SK-N-SH (cell line): ENCODE measurements around the gene PER3. TPM values are rescaled to one million over a fixed set of nuclear protein-coding genes. Genes with fewer than 3 reads are reported as not detected.

Source experiments
- CTCF ChIA-PET: fragments of 300-600, 350-600 bp; formaldehyde crosslinking; extraction: SDS; loops from one replicate; lab custom pipeline; 2021; lab: Yijun Ruan, JAX
- POLR2A ChIA-PET: fragments of 350-600 bp; sonication (Branson Sonifier 250); formaldehyde crosslinking; extraction: SDS; loops from one replicate; lab custom pipeline; 2020; ENCODE audit warnings: antibody characterized with exemption, inconsistent platforms; lab: Yijun Ruan, JAX
- DNase-seq: peaks from one replicate; pipeline ENCODE4 v3.0.0; 2012
- H2AFZ ChIP-seq: fragments of 200-600 bp; sonication (generic); 2 replicates; pipeline ENCODE4 v1.8.1; 2016; ENCODE audit warnings: antibody characterized with exemption, mild to moderate bottlenecking, low read depth
- H3F3A ChIP-seq: fragments of 200-600 bp; sonication (generic); replicated peaks from 2 replicates; pipeline ENCODE3; 2016; ENCODE audit warnings: antibody characterized with exemption, mild to moderate bottlenecking; ENCODE audit not compliant: insufficient read depth
- H3K27ac ChIP-seq, 2 experiments: fragments of 200-500 bp in 1 of 2; fragments of 200-600 bp in 1 of 2; sonication (Bioruptor generic) in 1 of 2; sonication (generic), shearing (Covaris generic) in 1 of 2; 2 replicates each; pipeline versions ENCODE4 v1.5.1 to v1.6.1; 2014 to 2016; ENCODE audit warnings: low read depth in 2 of 2, inconsistent platforms in 1 of 2, low read length in 1 of 2, mild to moderate bottlenecking in 1 of 2, mixed read lengths in 1 of 2
- H3K27me3 ChIP-seq: fragments of 200-600 bp; sonication (generic), shearing (Covaris generic); 2 replicates; pipeline ENCODE4 v1.6.1; 2016; ENCODE audit warnings: mixed run types; ENCODE audit not compliant: insufficient read depth
- H3K36me3 ChIP-seq, 2 experiments: fragments of 200-500 bp in 1 of 2; fragments of 200-600 bp in 1 of 2; sonication (Bioruptor generic) in 1 of 2; sonication (generic) in 1 of 2; replicated peaks in 1 of 2; 2 replicates each; pipeline versions ENCODE3 to v1.5.1; 2014 to 2016; ENCODE audit warnings: low read length in 1 of 2, mild to moderate bottlenecking in 1 of 2; ENCODE audit not compliant: insufficient read depth in 2 of 2, control insufficient read depth in 1 of 2
- H3K4me1 ChIP-seq, 2 experiments: fragments of 200-500 bp in 1 of 2; fragments of 200-600 bp in 1 of 2; sonication (Bioruptor generic) in 1 of 2; sonication (generic), shearing (Covaris generic) in 1 of 2; 2 replicates each; pipeline versions ENCODE4 v1.5.1 to v1.6.1; 2014 to 2016; ENCODE audit warnings: low read depth in 1 of 2, low read length in 1 of 2, mixed run types in 1 of 2; ENCODE audit not compliant: insufficient read depth in 2 of 2, control insufficient read depth in 1 of 2
- H3K4me2 ChIP-seq: fragments of 200-600 bp; sonication (generic), shearing (Covaris generic); 2 replicates; pipeline ENCODE4 v1.6.1; 2017; ENCODE audit warnings: mixed run types
- H3K4me3 ChIP-seq, 2 experiments: fragments of 200-500 bp in 1 of 2; fragments of 200-600 bp in 1 of 2; sonication (Bioruptor generic) in 1 of 2; sonication (generic), shearing (Covaris generic) in 1 of 2; 2 replicates each; pipeline versions ENCODE4 v1.5.1 to v1.8.1; 2014 to 2016; ENCODE audit warnings: low read depth in 2 of 2, inconsistent platforms in 1 of 2, low read length in 1 of 2, mild to moderate bottlenecking in 1 of 2, mixed read lengths in 1 of 2, moderate library complexity in 1 of 2
- H3K79me2 ChIP-seq: fragments of 200-600 bp; sonication (generic); 2 replicates; pipeline ENCODE4 v1.8.1; 2017; ENCODE audit warnings: mild to moderate bottlenecking; ENCODE audit not compliant: insufficient read depth
- H3K9ac ChIP-seq: fragments of 200-600 bp; sonication (generic); 2 replicates; pipeline ENCODE4 v1.6.1; 2017; ENCODE audit warnings: mixed run types
- H3K9me2 ChIP-seq: fragments of 200-600 bp; sonication (generic); 2 replicates; pipeline ENCODE4 v1.6.1; 2017; ENCODE audit warnings: mixed run types
- H3K9me3 ChIP-seq: fragments of 200-600 bp; sonication (generic); 2 replicates; pipeline ENCODE4 v1.6.1; 2017; ENCODE audit warnings: mixed run types, mild to moderate bottlenecking, moderate library complexity
- H4K20me1 ChIP-seq: fragments of 200-600 bp; sonication (generic); 2 replicates; pipeline ENCODE4 v1.6.1; 2017; ENCODE audit warnings: mild to moderate bottlenecking, mixed run types; ENCODE audit not compliant: insufficient read depth
- CHD2 ChIP-seq: fragments of 150-350 bp; IDR thresholded peaks from 2 replicates; pipeline ENCODE4 v1.6.1; 2018; ENCODE audit warnings: low read length; ENCODE audit not compliant: partially characterized antibody
- ELF1 ChIP-seq: IDR thresholded peaks from 2 replicates; pipeline ENCODE4 v1.4.0; 2012
- EP300 ChIP-seq, 2 experiments: IDR thresholded peaks; 2 replicates each; pipeline versions ENCODE4 v1.4.0 to v1.6.1; 2012; ENCODE audit warnings: borderline replicate concordance in 1 of 2, low read depth in 1 of 2, low read length in 1 of 2
- FOXM1 ChIP-seq: IDR thresholded peaks from 2 replicates; pipeline ENCODE4 v1.4.0; 2012; ENCODE audit warnings: low read depth, mild to moderate bottlenecking
- JUND ChIP-seq: IDR thresholded peaks from 2 replicates; pipeline ENCODE4 v1.4.0; 2012
- MXI1 ChIP-seq: IDR thresholded peaks from 2 replicates; pipeline ENCODE4 v1.6.1; 2012; ENCODE audit warnings: mild to moderate bottlenecking, low read depth, low read length, improper control_type of control experiment
- RAD21 ChIP-seq: IDR thresholded peaks from 2 replicates; pipeline ENCODE4 v1.6.1; 2012; ENCODE audit warnings: mild to moderate bottlenecking, low read length
- RCOR1 ChIP-seq: fragments of 150-350 bp; IDR thresholded peaks from 2 replicates; pipeline ENCODE4 v1.6.1; 2017; ENCODE audit warnings: antibody characterized with exemption, low read length
- REST ChIP-seq: IDR thresholded peaks from 2 replicates; pipeline ENCODE4 v1.6.1; 2012; ENCODE audit warnings: mild to moderate bottlenecking, low read depth, low read length, moderate library complexity
- RFX5 ChIP-seq: IDR thresholded peaks from 2 replicates; pipeline ENCODE4 v1.6.1; 2012; ENCODE audit warnings: mild to moderate bottlenecking, improper control_type of control experiment, low read length
- RXRA ChIP-seq: IDR thresholded peaks from 2 replicates; pipeline ENCODE4 v1.4.0; 2012; ENCODE audit warnings: low read depth, mild to moderate bottlenecking, borderline replicate concordance
- TCF12 ChIP-seq: IDR thresholded peaks from 2 replicates; pipeline ENCODE4 v1.4.0; 2012
- TEAD4 ChIP-seq: IDR thresholded peaks from 2 replicates; pipeline ENCODE4 v1.4.0; 2012; ENCODE audit warnings: mild to moderate bottlenecking, borderline replicate concordance; ENCODE audit not compliant: insufficient read depth
- YY1 ChIP-seq: IDR thresholded peaks from 2 replicates; pipeline ENCODE4 v1.4.0; 2012; ENCODE audit warnings: low read depth, mild to moderate bottlenecking
- WGBS: methylation state at CpG from one replicate; pipeline ENCODE4 v1.1.6; 2017; ENCODE audit warnings: low lambda C conversion rate; 5-methylcytosine and 5-hydroxymethylcytosine counted together
- polyA plus RNA-seq, 3 experiments: library from polyadenylated mRNA; depleted of rRNA; stranded (reverse); fragments of >200 nt; gene quantifications; 2 replicates each; pipeline ENCODE4 v1.2.3, GENCODE V29; 2012
- TF ChIP-seq, protein P1 (sequence below): IDR thresholded peaks from 2 replicates; pipeline ENCODE4 v1.4.0; 2012; ENCODE audit warnings: low read depth, borderline replicate concordance
- TF ChIP-seq, protein P2 (sequence below): fragments of 150-350 bp; IDR thresholded peaks from 2 replicates; pipeline ENCODE4 v1.6.1; 2017; ENCODE audit warnings: antibody characterized with exemption, low read length, low read depth, borderline replicate concordance

The PER3 gene
- polyA plus RNA-seq, 1 of the 3 experiments (the other 2 are of a cell fraction): 6.0 TPM

DNA sequence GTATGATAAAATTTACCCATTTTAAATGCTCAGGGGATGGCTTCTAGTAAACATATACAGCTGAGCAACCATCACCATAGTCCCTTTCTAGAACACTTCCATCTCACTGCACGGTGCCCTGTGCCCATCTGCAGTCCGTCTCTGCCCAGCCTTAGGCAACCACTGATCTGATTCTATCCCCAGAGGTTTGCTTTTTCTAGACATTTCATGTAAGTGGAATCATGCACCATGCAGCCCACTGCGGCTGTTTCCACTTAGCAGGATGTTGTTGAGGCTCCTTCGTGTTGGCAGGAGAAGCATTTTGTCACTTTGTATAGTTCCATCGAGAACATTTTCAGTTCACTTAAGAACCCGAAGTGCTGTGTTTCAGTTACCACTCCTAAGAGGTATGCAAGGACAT lies 40.7 kb upstream of the PER3 start:
- Histone ChIP-seq H3F3A (no peaks in the 10 kb centered on the region), H3K27me3 (no peaks in the 10 kb centered on the region), H3K9me2 (no peaks in the 10 kb centered on the region), H3K36me3 (peaks cover 0 to 4% of the 10 kb centered on the region in 2 experiments), H3K9ac (no peak overlapping the region), H3K9me3 (no peaks in the 10 kb centered on the region), H3K4me2 (no peak overlapping the region), H3K79me2 (no peaks in the 10 kb centered on the region), H3K4me1 (peaks cover 0 to 2% of the 10 kb centered on the region in 2 experiments; a peak in 1 of 4 replicates), H2AFZ (no peak overlapping the region), H3K4me3 (no peak overlapping the region), H4K20me1 (no peaks in the 10 kb centered on the region), H3K27ac (peak overlapping the region in 1 of 2 experiments; percentile 47; a peak in 1 of 4 replicates)
- POLR2A ChIA-PET: interaction anchor here (1.2 to 1.7 kb wide), 2 partner anchors 17 to 74 kb away, joined by 3 to 5 read pairs; no protein-coding TSS in a partner anchor
- peak; percentile 58 for DNase-seq
- 59% methylated on average over 6 of the region's 6 CpGs for WGBS
- TF ChIP-seq RCOR1 (0 out of 2 replicates have a peak, but pooled peaks have one; percentile 50), REST (no peak), EP300 (IDR thresholded peaks at IDR 0.05; ENCODE audit: borderline replicate concordance in 1 of 2, low read depth in 1 of 2, low read length in 1 of 2) (peak in 1 of 2 experiments; percentile 19; a peak in 1 of 4 replicates)
- CTCF ChIA-PET: interaction anchor here (0.7 to 20.9 kb wide), 3 partner anchors 10 to 70 kb away, joined by 3 to 739 read pairs (median 43); no protein-coding TSS in a partner anchor

DNA sequence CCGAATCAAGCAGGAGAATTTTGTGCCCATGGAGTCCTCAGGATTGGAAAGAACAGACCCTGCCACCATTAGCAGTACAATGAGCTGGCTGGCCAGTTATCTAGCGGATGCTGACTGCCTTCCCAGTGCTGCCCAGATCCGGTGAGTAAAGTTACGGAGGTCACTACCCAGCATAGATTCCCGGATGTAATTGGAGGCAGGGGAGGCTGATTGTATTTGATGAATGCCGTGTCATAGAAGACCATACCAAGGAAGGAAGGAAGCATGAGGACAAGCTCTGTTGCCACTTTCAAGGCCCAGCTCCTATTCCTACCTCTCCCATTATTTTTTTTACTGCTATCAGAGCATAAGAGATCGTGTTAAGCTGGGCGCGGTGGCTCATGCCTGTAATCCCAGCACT lies 39.2 kb upstream of the PER3 start:
- WGBS: 86% methylated on average over 9 of the region's 9 CpGs
- TF ChIP-seq MXI1 (no peak), RCOR1 (no peak), REST (no peak), RFX5 (no peak), ELF1 (no peak), JUND (no peak), RXRA (no peak), TCF12 (no peak), RAD21 (no peak), FOXM1 (no peak), CHD2 (no peak), YY1 (no peak), TEAD4 (no peak)
- TF ChIP-seq, protein P1, sequence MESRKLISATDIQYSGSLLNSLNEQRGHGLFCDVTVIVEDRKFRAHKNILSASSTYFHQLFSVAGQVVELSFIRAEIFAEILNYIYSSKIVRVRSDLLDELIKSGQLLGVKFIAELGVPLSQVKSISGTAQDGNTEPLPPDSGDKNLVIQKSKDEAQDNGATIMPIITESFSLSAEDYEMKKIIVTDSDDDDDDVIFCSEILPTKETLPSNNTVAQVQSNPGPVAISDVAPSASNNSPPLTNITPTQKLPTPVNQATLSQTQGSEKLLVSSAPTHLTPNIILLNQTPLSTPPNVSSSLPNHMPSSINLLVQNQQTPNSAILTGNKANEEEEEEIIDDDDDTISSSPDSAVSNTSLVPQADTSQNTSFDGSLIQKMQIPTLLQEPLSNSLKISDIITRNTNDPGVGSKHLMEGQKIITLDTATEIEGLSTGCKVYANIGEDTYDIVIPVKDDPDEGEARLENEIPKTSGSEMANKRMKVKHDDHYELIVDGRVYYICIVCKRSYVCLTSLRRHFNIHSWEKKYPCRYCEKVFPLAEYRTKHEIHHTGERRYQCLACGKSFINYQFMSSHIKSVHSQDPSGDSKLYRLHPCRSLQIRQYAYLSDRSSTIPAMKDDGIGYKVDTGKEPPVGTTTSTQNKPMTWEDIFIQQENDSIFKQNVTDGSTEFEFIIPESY: no peak
- TF ChIP-seq, protein P2, sequence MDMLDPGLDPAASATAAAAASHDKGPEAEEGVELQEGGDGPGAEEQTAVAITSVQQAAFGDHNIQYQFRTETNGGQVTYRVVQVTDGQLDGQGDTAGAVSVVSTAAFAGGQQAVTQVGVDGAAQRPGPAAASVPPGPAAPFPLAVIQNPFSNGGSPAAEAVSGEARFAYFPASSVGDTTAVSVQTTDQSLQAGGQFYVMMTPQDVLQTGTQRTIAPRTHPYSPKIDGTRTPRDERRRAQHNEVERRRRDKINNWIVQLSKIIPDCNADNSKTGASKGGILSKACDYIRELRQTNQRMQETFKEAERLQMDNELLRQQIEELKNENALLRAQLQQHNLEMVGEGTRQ: no peak

More for the DNA sequence above, 39.2 kb upstream of the PER3 start:
- Histone ChIP-seq H3K9me2 (no peaks in the 10 kb centered on the region), H2AFZ (no peak overlapping the region), H3K4me1 (peaks cover 0 to 2% of the 10 kb centered on the region in 2 experiments; a peak in 1 of 4 replicates), H3K27me3 (no peaks in the 10 kb centered on the region), H4K20me1 (no peaks in the 10 kb centered on the region), H3K27ac (no peak overlapping the region; a peak in 1 of 4 replicates), H3K4me3 (no peak overlapping the region), H3K4me2 (no peak overlapping the region), H3K36me3 (peaks cover 0 to 4% of the 10 kb centered on the region in 2 experiments), H3K79me2 (no peaks in the 10 kb centered on the region), H3F3A (no peaks in the 10 kb centered on the region), H3K9ac (no peak overlapping the region), H3K9me3 (no peaks in the 10 kb centered on the region)
- ChIA-PET CTCF (interaction anchor here (4.4 to 20.9 kb wide), 2 partner anchors 8 to 71 kb away, joined by 43 to 739 read pairs; no protein-coding TSS in a partner anchor), POLR2A (no interaction called here)
- no peak for DNase-seq
